ENCODE measurements around the gene XCL2.
A peak's percentile ranks its signal among the peaks of the same experiment; 100 is the strongest.
"Not testable (repeated sequence)": the region's sequence is repeated elsewhere in the genome, so short reads cannot be mapped to it uniquely, and the experiment has no call there.

Gene XCL2, protein sequence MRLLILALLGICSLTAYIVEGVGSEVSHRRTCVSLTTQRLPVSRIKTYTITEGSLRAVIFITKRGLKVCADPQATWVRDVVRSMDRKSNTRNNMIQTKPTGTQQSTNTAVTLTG

DNA sequence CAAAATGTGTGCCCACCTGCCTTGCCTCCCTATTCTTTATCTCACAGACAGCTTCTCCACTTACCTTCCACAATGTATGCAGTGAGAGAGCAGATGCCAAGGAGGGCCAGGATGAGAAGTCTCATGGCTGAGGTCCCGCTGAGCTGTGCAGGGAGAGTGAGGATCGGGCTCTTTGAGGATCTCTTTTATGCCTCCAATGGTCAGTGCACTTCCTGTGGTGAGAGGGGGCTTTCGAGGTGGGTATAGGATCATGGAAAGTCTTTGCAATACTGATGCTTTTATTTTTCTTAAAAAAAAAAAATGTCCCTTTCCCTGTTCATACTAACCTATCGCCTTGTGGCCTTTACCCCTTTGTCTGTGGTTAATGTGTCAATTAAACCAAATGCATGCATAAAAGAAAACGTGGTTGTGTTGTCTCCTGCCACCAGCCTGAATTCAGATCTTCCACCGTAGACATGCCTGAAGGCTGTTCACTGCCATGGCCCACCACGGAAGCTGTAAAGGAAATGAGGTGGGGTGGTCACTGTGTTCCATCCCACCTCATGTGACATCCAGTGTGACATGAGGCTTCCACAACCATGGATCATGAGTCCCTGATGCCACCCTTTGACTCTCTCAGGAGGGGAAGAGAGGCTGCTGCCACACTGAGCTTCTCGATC lies at the start of gene XCL2:
XCL2 (minus strand) TSS at position 158 of the 659 bp plus-strand sequence; CDS start at position 125, 33 bp downstream.
- peak in 1 of 2 donors; percentile 24 for DNase-seq

DNA sequence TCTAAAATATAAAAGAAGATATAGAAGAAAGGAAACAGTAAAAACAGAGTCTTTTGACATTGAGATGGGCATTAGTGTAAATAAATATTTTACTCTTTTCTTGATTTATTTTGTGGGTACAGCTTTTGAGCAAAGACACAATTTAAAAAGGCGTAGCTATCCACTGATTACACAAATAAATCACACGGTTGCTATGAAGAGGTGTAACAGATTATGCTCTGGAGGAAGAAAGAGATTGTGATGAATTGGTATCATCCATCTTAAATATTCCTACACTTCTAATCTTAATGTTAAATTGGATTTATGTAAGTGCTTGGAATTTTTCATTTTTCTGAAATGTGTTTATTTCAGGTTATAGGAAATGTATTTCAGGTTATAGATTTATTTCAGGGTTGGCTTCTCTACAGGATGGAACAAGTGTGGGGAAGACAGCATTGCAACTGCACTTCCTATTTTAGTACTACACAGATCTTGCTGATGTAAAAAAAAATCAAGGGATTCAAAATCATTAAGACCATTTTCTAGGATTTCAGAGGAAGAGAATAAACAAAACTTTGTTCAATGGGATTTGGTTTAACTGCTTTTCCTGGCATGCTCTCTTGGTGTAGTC lies 47.9 kb upstream of the XCL2 start:
- DNase-seq = no peak

DNA sequence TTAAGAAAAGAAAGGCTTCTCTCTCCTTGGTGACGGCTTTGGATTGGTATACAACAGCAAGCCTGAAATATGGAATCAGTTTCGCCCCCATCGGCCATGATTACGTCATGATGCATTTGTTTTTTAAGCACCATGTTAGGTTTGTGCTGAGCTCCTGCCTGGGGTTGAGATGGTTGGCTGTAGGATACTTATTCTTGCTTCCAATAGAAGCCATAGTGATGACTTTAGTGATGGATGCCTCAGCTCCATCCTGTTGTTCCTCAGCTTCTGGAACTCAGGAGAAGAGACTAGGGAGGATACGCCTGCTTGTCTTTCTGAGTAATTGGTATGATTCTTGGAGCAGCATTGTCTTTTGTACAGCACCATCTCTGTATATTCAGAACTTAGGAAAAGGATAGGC lies 47.3 kb upstream of the XCL2 start:
- no peak for DNase-seq

DNA sequence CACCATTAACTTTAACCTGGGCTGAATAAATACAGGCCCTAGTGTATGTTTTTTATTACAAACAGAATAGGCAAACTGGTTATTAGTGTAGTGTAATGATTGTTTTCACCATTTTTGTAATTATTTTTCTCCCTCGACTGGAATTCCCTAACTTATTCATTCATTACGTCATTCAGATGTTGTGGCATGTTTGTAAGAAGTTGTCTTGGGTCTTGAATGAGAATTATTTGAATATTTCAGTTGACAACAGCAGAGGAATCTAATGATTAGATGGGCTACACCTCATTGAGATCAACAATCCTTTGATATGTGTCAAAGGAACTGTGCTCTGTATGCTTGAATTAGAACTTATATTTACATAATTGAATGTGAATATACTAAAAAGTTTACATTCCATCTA lies 45.4 kb upstream of the XCL2 start:
- DNase-seq = no peak

DNA sequence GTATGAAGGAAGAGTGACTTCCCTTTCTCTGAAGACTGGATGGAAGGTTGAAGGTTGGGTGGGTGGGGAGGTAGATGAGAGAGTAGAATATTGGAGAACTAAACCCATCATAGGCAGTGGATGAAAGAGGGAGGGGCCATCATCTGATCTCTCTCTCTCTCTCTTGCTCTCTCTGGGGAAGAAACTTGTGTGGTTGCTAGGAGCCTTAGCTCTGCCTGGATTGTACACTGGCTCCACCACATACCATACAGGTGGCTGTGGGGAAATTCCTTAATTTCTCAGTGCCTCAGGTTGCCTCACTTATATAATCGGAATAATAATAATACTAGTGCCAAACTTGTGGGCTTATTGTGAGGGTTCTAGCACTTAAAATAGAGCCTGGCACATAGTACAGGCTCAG lies 42.1 kb upstream of the XCL2 start:
- no peak for DNase-seq

DNA sequence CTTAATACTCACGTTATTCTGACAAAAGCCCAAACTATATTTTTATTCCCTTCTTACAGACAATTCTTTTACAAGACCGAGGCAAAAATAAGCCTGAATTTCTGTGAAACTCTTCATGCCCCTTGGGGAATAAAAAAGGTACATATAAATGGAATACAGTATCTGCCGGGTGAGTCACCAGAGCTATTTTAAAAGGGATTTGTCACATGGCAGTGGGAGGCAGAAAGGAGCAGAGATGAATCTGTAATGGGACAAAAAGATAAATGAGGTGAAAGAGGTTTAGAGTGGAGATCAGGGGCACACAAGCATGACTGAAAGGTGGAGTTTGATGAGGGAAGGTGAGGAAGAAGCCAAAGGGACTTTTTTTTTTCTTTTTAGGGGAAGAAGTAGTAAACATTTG lies 41.4 kb upstream of the XCL2 start:
- no peak for DNase-seq

DNA sequence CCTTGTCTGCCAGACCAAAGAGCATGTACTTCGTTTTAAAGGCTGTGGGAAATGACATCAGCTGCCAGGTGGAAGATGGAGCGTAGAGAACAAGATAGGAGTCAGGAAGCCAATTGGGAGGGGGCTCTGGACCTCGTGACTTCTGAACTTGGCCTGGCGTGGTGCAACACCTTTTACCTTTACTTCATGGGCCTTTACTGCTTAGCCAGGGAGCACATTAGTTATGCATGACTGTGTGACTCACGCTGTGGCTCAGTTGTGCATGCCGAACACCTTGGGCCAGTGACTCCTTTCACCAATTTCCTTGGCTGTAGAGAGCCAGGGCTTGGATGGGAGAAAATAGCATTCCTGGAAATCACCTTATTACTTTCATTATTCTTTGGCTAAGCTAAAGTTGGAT lies 39.8 kb upstream of the XCL2 start:
- DNase-seq = no peak

DNA sequence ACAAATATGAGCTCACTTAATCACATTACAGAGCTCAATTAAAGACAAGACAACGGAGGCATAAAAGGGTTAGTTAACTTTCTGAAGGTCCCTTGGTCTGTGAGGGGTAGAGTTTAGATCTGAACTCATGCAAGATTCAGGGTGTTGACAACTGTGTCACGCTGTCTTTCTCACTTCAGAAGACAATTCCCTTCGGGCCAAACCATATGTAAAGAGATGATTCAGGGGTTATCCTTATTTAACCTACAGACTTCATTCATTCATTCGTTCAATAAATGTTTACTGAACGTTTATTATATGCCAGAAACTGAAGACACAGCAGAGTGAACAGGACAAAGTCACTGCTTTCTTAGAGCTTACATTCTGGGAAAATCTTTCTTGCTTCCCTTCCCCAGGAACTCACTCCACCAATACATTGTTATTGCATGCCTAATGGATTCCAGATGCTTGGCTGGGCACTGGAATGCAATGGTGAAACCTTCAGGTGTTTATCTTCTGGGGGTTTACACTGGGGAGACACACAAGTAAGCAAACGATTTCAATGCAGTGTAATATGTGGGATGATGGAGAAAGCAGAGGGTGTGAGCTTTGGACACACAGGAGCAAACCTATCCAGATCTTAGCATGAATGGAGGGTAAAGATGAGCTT lies 39.0 kb upstream of the XCL2 start:
- no peak for DNase-seq

DNA sequence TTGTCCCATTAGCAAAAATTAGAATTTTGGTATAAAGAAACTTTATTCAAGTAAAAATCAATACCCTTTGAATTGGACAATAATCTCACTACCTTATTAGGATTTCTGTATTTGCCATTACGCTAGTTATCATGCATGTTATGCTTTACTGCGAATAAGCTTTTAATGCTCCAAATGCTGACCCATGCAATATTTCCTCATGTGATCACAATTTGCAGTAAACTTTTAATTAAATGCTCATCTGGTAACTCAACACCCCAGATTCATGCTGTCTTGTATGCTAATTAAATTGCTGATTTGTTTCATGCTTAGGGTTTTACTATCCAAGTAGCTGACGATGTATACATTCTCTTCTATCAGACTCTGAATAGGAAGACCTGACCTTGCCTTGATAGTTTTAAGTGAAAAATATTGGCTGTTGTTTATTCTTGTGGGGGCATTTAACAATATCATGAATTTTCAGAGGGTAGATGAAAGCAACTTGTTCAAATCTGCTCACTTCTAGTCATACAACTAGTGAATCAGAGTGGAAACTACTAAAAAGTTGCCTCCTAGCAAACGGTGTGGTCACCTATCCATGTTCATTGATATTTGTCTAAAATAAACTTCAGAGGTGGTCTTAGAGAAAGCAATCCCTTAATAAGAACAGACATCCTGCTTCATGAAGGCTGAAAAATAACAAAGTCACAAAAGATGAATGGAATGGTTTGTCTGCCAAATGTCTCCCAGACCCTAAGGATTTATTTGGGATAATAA lies 38.2 kb upstream of the XCL2 start:
- no peak for DNase-seq

DNA sequence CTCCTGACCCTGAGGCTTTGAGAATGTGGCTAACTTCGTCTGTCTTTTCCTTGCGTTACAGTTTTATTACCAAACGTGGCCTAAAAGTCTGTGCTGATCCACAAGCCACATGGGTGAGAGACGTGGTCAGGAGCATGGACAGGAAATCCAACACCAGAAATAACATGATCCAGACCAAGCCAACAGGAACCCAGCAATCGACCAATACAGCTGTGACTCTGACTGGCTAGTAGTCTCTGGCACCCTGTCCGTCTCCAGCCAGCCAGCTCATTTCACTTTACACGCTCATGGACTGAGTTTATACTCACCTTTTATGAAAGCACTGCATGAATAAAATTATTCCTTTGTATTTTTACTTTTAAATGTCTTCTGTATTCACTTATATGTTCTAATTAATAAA lies 37.2 kb upstream of the XCL2 start:
- not testable (repeated sequence) for DNase-seq

DNA sequence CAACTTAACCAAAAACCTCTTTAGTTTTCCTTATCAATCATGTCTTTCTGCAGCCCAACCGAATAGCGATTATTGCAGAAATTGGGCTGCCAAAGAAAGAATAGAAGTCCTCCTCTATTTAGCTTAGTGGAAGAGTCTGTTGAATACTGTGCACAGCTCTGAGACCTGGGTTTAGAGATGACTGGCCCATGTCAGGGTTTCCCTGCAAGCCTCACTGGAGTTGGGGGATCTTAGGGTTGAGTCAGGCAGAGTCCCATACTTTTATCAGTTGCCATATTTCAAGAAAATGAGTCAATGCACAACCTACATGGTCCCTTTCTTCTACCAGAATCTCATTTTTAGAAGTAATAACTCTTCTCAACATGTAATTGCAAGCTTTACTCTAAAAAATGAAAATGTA lies 36.5 kb upstream of the XCL2 start:
- not testable (repeated sequence) for DNase-seq

DNA sequence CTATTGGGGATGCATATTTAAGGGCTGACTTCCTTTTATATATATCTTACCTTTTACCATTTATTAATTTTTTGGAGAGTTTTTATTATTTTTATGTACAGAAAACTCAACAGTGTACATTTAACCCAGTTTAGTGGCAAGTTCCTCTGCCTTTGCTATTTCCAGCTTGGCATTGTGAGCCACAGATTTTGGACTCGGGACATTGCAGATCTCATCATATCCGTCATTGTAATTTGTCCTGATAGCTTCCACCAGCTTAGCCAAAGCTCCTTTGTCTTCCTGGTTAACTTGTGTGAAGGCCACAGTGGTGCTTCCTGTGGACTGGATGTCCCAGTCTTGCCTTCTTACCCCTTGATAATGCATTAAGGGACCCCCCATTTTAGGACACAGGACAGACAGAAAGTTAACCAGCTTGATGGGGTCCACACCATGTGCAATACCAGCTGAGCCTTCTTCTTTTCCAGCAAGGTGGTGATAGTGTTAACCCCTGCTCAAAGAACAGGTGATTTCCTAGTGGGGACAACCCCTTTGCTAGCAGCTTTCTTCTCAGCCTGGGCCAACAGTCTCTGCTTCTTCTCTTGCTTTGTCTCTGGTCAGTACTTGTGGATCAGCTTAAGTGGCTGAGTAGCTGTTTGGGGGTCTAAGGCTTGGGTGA lies 34.9 kb upstream of the XCL2 start:
- DNase-seq = not testable (repeated sequence)

DNA sequence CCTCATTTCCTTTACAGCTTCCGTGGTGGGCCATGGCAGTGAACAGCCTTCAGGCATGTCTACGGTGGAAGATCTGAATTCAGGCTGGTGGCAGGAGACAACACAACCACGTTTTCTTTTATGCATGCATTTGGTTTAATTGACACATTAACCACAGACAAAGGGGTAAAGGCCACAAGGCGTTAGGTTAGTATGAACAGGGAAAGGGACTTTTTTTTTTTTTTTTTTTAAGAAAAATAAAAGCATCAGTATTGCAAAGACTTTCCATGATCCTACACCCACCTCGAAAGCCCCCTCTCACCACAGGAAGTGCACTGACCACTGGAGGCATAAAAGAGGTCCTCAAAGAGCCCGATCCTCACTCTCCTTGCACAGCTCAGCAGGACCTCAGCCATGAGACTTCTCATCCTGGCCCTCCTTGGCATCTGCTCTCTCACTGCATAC lies 32.5 kb upstream of the XCL2 start, which contains the start of gene XCL1:
XCL1 (plus strand) TSS at position 361 of the 444 bp plus-strand sequence; CDS start at position 394, 33 bp downstream.
- peak in 1 of 2 donors; percentile 26 for DNase-seq

DNA sequence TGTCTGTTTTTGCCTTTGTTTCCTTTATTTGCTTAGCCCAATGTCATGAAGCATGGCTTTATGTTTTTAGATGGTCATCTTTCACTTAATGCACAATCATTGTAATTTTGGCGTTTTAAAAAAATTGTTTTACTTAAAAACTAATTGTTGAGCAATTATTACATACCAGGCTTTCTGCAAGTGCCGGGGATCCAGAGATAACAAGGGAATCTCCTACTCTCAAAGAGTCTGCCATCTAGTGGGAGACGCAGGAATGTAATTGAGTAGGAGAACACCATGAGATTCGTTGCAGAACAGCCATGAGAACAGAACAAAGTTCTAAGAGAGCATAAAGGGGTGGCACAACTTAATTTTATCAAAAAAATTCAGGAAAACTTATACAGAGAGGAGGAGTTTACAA lies 30.4 kb upstream of the XCL2 start:
- peak; percentile 27 to 58 for DNase-seq

DNA sequence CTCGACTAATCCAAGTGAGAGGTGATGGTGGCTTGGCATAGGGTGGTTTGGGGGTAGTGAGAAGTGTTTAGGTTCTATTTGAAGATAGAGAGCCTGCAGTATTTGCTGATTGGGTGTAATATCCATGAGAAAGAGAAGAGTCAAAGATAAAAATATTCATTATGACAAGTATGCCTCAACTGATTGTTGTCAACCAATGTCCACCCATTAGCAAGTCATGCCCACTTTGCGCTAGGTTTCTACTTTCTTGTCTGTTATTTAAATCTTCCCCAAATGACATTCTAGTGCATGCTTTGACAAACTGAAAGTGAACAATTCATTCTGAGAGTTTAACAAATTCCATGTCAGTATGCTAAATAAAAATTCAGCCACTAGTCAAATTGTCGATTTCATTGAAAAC lies 28.8 kb upstream of the XCL2 start:
- DNase-seq = no peak

DNA sequence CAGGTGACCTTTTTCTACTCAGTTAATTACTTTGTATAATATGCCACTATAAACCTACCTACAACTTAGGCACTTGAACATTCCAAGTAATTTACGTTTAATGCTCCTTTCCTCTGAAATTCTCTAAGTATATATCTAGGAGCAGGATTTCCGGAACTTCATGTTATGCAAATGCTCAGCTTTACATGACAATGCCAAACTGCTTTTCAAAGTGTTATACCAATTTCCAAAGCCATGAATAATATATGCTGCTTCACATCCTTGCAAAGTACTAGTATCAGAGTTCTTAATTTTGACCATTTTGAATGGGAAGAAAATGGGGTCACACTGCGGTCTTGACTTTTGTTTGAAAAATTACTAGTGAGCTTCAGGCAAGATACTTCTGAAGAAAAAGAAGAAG lies 26.9 kb upstream of the XCL2 start:
- DNase-seq = no peak

DNA sequence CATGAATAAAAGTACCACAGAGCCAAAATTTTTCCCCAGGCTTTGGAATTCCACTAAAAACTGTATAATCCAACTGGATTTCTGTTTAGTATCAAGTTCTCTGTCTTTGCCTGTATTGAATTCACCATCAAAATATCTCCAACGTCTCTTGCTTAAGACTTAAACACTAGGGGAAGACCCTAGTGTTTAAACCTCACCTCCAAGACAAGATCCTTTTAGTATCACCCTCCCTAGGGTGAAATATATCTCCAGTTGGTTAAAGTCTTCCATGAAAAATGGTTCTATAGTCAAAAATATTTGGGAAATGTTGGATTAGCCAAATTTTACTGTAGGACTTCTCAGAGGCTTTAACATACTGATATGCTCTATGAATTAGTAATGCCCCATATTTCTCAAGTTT lies 24.5 kb upstream of the XCL2 start:
- DNase-seq = no peak

DNA sequence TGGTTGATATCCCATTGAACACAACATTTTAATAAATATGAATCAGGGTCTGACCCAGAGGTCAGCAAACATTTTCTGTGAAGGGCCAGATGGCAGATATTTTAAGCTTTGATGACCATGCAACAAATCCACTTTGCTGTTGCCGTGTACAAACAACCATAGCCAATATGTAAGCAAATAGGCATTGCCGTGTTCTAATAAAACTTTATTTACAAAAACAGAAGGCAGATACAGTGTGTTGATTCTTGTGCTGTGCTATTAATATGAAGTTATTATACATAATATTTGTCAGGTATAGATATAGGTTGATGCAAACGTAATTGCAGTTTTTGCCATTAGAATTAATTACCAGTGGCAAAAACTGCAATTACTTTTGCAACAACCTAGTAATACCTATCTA lies 23.8 kb upstream of the XCL2 start:
- DNase-seq = no peak

DNA sequence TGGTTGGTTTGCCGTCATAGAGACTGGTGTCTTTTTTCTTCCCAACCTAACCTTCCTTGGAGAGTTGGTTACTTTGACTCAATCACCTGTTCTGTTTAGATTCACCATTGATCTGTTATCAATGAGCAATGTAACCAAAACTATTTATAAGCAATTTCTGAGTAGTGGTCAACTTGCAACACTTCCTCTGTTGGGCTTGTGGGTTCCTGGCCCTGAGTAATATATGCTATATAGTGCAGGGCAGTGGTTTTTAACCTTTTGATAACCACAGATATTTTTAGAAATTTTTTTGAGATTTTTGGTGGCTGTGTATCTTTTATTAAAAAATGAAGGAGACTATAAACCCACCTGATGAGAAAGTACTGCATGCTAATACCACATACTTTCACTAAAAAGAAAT lies 23.2 kb upstream of the XCL2 start:
- no peak for DNase-seq

DNA sequence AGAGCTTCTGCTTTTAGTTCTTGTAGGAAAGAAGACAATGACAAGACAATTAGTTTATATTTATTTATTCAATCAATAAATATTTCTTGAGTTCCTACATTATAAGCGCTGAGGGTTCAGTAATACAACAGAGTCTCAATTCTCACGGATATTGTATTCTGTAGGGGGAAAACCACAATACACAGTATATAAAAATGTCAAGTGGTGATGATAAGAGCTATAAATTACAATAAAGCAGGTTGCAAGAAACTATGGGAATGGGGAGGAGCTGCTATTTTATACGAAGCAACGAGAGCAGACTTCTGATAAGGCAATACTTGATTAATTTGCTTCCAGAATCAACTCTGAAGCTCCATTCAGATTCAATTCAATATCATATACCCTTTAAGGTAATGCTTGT lies 22.0 kb upstream of the XCL2 start:
- DNase-seq = no peak

DNA sequence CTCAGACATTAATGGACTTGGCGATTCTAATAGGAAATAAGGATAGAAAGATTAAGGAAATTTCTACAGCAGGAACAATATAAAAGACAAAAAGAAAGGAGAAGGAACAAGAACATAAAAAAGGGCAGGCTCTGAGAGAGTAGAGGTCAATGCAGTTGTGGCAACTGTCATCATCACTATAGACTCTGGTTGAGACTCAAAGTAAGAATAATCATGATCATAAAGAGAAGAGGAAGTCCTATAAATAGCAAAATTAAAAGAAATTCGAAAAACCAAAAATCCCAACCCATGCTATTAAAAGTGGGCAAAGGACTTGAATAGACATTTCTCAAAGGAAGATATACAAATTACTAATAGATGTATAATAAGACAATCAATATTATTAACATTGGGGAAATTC lies 18.2 kb upstream of the XCL2 start:
- DNase-seq = no peak

DNA sequence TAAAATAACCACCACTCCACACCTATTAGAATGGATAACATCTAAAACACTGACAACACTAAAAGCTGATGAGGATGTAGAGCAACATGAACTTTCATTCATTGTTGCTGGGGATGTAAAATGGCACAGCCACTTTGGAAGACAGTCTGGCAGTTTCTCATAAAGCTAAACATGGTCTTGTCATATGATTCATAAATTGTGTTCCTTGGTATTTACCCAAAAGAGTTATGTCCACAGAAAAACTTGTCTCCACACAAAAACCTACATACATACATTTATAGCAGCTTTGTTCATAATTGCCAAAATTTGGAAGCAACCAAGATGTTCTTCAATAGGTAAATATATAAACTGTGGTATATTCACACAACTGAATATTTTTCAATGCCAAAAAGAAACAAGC lies 16.6 kb upstream of the XCL2 start:
- DNase-seq = no peak

DNA sequence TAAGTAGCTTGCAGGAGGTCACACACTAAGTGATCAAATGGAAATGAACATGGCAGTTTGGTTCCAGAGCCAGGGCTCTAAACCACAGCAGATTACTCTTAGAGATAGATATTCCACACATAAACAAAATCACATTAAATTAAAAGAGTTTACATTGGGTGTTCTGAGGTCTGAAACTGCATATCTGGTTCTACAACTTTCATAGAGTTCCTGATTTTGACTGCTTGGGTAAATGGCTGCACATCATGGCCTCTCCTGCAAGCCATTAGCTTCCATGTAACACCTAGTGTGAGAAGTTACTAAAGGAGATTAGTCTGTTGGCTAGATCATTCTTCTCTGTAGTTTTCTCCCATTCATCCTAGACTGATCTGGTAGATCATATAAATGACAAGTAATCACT lies 12.8 kb upstream of the XCL2 start:
- DNase-seq = no peak
